Measurements from ENCODE around the gene AJAP1. TPM values are rescaled to one million over a fixed set of nuclear protein-coding genes. Genes with fewer than 3 reads are reported as not detected.

The AJAP1 gene
- total RNA-seq, 1 experiment from 2014 or later, result not detected

DNA sequence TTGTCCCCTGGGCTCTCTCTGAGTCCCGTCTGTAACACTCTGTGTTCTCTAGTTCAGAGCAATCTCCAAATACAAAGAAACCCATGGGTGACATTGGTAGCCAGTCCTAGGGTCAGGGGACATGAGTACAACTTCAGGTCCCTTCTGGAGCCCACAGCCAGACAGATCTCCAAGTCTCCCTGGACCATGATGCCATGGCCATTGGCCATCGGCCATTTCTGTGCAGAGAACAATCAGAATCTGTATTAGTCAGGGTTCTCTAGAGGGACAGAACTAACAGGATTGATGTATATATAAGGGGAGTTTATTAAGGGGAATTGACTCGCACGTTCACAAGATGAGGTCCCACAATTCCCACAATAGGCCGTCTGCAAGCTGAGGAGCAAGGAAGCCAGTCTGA, 106.9 kb downstream of the AJAP1 start:
- intact Hi-C loops (cut with micrococcal nuclease; ENCODE audit: unreplicated experiment) (no loop called here), in situ Hi-C loops (cut with HindIII; ENCODE audit: low pct_unique_long_range_greater_than_20kb, low sequenced_read_pairs) (no loop called here)
- no peak overlapping the region for H3K27ac ChIP-seq (ENCODE audit: low read length)
- ChIA-PET CTCF (no interaction called here), POLR2A (no interaction called here)
- no peaks in the 10 kb centered on the region for H3K27me3 ChIP-seq (ENCODE audit: control insufficient read depth, insufficient read depth, low read length)
- ATAC-seq (no peak), DNase-seq (ENCODE audit: low read depth, low spot score) (no peak)
- TF ChIP-seq, protein P1, sequence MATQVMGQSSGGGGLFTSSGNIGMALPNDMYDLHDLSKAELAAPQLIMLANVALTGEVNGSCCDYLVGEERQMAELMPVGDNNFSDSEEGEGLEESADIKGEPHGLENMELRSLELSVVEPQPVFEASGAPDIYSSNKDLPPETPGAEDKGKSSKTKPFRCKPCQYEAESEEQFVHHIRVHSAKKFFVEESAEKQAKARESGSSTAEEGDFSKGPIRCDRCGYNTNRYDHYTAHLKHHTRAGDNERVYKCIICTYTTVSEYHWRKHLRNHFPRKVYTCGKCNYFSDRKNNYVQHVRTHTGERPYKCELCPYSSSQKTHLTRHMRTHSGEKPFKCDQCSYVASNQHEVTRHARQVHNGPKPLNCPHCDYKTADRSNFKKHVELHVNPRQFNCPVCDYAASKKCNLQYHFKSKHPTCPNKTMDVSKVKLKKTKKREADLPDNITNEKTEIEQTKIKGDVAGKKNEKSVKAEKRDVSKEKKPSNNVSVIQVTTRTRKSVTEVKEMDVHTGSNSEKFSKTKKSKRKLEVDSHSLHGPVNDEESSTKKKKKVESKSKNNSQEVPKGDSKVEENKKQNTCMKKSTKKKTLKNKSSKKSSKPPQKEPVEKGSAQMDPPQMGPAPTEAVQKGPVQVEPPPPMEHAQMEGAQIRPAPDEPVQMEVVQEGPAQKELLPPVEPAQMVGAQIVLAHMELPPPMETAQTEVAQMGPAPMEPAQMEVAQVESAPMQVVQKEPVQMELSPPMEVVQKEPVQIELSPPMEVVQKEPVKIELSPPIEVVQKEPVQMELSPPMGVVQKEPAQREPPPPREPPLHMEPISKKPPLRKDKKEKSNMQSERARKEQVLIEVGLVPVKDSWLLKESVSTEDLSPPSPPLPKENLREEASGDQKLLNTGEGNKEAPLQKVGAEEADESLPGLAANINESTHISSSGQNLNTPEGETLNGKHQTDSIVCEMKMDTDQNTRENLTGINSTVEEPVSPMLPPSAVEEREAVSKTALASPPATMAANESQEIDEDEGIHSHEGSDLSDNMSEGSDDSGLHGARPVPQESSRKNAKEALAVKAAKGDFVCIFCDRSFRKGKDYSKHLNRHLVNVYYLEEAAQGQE (IDR thresholded peaks at IDR 0.05; ENCODE audit: insufficient read depth in 1 of 2, low read depth in 2 of 2, low read length in 1 of 2), result no peak
- TF ChIP-seq TCF7L2 (IDR thresholded peaks at IDR 0.05; ENCODE audit: low read depth, low read length) (no peak), SIN3A (IDR thresholded peaks at IDR 0.05; ENCODE audit: borderline replicate concordance, insufficient read depth, low read depth, low read length) (no peak), POLR2AphosphoS5 (IDR thresholded peaks at IDR 0.05; ENCODE audit: low read depth, low read length) (no peak)
- TF ChIP-seq, protein P2, sequence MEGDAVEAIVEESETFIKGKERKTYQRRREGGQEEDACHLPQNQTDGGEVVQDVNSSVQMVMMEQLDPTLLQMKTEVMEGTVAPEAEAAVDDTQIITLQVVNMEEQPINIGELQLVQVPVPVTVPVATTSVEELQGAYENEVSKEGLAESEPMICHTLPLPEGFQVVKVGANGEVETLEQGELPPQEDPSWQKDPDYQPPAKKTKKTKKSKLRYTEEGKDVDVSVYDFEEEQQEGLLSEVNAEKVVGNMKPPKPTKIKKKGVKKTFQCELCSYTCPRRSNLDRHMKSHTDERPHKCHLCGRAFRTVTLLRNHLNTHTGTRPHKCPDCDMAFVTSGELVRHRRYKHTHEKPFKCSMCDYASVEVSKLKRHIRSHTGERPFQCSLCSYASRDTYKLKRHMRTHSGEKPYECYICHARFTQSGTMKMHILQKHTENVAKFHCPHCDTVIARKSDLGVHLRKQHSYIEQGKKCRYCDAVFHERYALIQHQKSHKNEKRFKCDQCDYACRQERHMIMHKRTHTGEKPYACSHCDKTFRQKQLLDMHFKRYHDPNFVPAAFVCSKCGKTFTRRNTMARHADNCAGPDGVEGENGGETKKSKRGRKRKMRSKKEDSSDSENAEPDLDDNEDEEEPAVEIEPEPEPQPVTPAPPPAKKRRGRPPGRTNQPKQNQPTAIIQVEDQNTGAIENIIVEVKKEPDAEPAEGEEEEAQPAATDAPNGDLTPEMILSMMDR (IDR thresholded peaks at IDR 0.05), result no peak
- H3K36me3 ChIP-seq (ENCODE audit: control insufficient read depth, insufficient read depth, low read length), result no peaks in the 10 kb centered on the region
- BruUV-seq (replicated peaks), result no TSS peak
- no peaks in the 10 kb centered on the region for H3K9me3 ChIP-seq (ENCODE audit: control insufficient read depth, insufficient read depth, low read depth, low read length)
- H3K4me3 ChIP-seq (ENCODE audit: low read depth in 2 of 2, low read length in 2 of 2), result no peak overlapping the region
- no peaks in the 10 kb centered on the region for H3K4me1 ChIP-seq (ENCODE audit: control insufficient read depth, insufficient read depth, low read length)

DNA sequence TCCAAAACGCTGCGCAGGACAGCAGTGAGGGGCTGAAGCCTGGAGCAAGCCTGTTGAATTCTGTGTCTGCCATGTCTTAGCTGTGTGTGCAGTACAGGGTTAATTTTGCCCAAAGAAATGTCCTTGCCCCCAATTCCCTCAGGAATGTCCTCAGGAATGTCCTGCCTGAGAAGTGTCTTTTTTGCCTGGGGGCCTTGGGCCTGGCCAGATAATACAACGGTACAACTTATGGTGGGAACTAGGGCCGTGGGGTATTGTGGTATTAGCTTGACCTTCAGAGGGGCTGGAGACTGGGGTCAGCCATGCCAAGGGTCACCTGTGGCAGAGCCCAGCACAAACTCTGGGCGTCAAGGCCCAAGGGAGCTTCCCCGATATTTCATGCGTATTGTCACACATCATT, 107.7 kb downstream of the AJAP1 start:
- no TSS peak for BruUV-seq (replicated peaks)
- no peak overlapping the region for H3K4me3 ChIP-seq (ENCODE audit: low read depth in 2 of 2, low read length in 2 of 2)
- H3K27ac ChIP-seq (ENCODE audit: low read length), result no peak overlapping the region
- ChIA-PET POLR2A (no interaction called here), CTCF (no interaction called here)
- TF ChIP-seq TCF7L2 (IDR thresholded peaks at IDR 0.05; ENCODE audit: low read depth, low read length) (no peak), POLR2AphosphoS5 (IDR thresholded peaks at IDR 0.05; ENCODE audit: low read depth, low read length) (no peak), SIN3A (IDR thresholded peaks at IDR 0.05; ENCODE audit: borderline replicate concordance, insufficient read depth, low read depth, low read length) (no peak)
- TF ChIP-seq, protein P1 (IDR thresholded peaks at IDR 0.05; ENCODE audit: insufficient read depth in 1 of 2, low read depth in 2 of 2, low read length in 1 of 2), result no peak
- TF ChIP-seq, protein P2 (IDR thresholded peaks at IDR 0.05), result no peak
- intact Hi-C loops (cut with micrococcal nuclease; ENCODE audit: unreplicated experiment), result no loop called here
- H3K27me3 ChIP-seq (ENCODE audit: control insufficient read depth, insufficient read depth, low read length), result no peaks in the 10 kb centered on the region
- no peaks in the 10 kb centered on the region for H3K36me3 ChIP-seq (ENCODE audit: control insufficient read depth, insufficient read depth, low read length)
- no peak for ATAC-seq
- no peaks in the 10 kb centered on the region for H3K4me1 ChIP-seq (ENCODE audit: control insufficient read depth, insufficient read depth, low read length)
- in situ Hi-C loops (cut with HindIII; ENCODE audit: low pct_unique_long_range_greater_than_20kb, low sequenced_read_pairs), result no loop called here
- DNase-seq (ENCODE audit: low read depth, low spot score), result no peak
- no peaks in the 10 kb centered on the region for H3K9me3 ChIP-seq (ENCODE audit: control insufficient read depth, insufficient read depth, low read depth, low read length)

Data from Panc1 (cell line).